ENCODE results near the gene ABHD8.

DNA sequence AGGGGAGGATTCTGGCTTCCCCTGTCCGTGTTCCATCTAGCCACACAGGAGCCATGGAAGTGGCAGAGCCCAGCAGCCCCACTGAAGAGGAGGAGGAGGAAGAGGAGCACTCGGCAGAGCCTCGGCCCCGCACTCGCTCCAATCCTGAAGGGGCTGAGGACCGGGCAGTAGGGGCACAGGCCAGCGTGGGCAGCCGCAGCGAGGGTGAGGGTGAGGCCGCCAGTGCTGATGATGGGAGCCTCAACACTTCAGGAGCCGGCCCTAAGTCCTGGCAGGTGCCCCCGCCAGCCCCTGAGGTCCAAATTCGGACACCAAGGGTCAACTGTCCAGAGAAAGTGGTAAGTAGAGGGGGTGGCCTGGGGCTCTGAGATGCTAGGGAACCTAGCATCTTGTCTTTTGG lies 34.5 kb downstream of the ABHD8 start:
- TF ChIP-seq BHLHE40 (IDR thresholded peaks at IDR 0.05; ENCODE audit: low read length) (no peak), NFYB (CRISPR knock-in tag; IDR thresholded peaks at IDR 0.05) (no peak), NFIC (IDR thresholded peaks at IDR 0.05; ENCODE audit: low read length) (no peak), ZNF274 (CRISPR knock-in tag; IDR thresholded peaks at IDR 0.05) (no peak), RXRA (CRISPR knock-in tag; IDR thresholded peaks at IDR 0.05) (no peak), ZNF839 (CRISPR knock-in tag; IDR thresholded peaks at IDR 0.05; ENCODE audit: borderline replicate concordance) (no peak), YY1 (IDR thresholded peaks at IDR 0.05; ENCODE audit: insufficient read depth, insufficient replicate concordance, low read depth, low read length) (no peak), ESRRA (CRISPR knock-in tag; IDR thresholded peaks at IDR 0.05; ENCODE audit: low read depth) (no peak), FOSL1 (CRISPR knock-in tag; IDR thresholded peaks at IDR 0.05; ENCODE audit: borderline replicate concordance) (no peak), SIN3A (IDR thresholded peaks at IDR 0.05; ENCODE audit: borderline replicate concordance, low read depth, low read length) (no peak), ZNF720 (CRISPR knock-in tag; IDR thresholded peaks at IDR 0.05) (no peak)
- TF ChIP-seq, protein P1, sequence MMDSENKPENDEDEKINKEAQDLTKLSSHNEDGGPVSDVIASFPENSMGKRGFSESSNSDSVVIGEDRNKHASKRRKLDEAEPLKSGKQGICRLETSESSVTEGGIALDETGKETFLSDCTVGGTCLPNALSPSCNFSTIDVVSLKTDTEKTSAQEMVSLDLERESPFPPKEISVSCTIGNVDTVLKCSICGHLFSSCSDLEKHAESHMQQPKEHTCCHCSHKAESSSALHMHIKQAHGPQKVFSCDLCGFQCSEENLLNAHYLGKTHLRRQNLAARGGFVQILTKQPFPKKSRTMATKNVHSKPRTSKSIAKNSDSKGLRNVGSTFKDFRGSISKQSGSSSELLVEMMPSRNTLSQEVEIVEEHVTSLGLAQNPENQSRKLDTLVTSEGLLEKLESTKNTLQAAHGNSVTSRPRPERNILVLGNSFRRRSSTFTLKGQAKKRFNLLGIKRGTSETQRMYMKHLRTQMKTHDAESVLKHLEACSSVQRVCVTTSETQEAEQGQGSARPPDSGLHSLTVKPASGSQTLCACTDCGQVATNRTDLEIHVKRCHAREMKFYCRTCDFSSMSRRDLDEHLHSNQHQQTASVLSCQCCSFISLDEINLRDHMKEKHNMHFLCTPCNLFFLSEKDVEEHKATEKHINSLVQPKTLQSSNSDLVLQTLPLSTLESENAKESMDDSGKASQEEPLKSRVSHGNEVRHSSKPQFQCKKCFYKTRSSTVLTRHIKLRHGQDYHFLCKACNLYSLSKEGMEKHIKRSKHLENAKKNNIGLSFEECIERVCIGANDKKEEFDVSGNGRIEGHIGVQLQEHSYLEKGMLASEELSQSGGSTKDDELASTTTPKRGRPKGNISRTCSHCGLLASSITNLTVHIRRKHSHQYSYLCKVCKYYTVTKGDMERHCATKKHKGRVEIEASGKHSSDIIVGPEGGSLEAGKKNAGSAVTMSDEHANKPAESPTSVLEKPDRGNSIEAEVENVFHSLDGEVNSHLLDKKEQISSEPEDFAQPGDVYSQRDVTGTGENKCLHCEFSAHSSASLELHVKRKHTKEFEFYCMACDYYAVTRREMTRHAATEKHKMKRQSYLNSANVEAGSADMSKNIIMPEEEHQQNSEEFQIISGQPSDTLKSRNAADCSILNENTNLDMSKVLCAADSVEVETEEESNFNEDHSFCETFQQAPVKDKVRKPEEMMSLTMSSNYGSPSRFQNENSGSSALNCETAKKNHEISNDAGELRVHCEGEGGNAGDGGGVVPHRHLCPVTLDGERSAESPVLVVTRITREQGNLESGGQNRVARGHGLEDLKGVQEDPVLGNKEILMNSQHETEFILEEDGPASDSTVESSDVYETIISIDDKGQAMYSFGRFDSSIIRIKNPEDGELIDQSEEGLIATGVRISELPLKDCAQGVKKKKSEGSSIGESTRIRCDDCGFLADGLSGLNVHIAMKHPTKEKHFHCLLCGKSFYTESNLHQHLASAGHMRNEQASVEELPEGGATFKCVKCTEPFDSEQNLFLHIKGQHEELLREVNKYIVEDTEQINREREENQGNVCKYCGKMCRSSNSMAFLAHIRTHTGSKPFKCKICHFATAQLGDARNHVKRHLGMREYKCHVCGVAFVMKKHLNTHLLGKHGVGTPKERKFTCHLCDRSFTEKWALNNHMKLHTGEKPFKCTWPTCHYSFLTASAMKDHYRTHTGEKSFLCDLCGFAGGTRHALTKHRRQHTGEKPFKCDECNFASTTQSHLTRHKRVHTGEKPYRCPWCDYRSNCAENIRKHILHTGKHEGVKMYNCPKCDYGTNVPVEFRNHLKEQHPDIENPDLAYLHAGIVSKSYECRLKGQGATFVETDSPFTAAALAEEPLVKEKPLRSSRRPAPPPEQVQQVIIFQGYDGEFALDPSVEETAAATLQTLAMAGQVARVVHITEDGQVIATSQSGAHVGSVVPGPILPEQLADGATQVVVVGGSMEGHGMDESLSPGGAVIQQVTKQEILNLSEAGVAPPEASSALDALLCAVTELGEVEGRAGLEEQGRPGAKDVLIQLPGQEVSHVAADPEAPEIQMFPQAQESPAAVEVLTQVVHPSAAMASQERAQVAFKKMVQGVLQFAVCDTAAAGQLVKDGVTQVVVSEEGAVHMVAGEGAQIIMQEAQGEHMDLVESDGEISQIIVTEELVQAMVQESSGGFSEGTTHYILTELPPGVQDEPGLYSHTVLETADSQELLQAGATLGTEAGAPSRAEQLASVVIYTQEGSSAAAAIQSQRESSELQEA (CRISPR knock-in tag; IDR thresholded peaks at IDR 0.05; ENCODE audit: not compliant biosample characterization): no peak
- TF ChIP-seq, protein P2, sequence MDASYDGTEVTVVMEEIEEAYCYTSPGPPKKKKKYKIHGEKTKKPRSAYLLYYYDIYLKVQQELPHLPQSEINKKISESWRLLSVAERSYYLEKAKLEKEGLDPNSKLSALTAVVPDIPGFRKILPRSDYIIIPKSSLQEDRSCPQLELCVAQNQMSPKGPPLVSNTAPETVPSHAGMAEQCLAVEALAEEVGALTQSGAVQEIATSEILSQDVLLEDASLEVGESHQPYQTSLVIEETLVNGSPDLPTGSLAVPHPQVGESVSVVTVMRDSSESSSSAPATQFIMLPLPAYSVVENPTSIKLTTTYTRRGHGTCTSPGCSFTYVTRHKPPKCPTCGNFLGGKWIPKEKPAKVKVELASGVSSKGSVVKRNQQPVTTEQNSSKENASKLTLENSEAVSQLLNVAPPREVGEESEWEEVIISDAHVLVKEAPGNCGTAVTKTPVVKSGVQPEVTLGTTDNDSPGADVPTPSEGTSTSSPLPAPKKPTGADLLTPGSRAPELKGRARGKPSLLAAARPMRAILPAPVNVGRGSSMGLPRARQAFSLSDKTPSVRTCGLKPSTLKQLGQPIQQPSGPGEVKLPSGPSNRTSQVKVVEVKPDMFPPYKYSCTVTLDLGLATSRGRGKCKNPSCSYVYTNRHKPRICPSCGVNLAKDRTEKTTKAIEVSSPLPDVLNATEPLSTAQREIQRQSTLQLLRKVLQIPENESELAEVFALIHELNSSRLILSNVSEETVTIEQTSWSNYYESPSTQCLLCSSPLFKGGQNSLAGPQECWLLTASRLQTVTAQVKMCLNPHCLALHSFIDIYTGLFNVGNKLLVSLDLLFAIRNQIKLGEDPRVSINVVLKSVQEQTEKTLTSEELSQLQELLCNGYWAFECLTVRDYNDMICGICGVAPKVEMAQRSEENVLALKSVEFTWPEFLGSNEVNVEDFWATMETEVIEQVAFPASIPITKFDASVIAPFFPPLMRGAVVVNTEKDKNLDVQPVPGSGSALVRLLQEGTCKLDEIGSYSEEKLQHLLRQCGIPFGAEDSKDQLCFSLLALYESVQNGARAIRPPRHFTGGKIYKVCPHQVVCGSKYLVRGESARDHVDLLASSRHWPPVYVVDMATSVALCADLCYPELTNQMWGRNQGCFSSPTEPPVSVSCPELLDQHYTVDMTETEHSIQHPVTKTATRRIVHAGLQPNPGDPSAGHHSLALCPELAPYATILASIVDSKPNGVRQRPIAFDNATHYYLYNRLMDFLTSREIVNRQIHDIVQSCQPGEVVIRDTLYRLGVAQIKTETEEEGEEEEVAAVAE (CRISPR knock-in tag; IDR thresholded peaks at IDR 0.05; ENCODE audit: borderline replicate concordance): no peak
- TF ChIP-seq, protein P3, sequence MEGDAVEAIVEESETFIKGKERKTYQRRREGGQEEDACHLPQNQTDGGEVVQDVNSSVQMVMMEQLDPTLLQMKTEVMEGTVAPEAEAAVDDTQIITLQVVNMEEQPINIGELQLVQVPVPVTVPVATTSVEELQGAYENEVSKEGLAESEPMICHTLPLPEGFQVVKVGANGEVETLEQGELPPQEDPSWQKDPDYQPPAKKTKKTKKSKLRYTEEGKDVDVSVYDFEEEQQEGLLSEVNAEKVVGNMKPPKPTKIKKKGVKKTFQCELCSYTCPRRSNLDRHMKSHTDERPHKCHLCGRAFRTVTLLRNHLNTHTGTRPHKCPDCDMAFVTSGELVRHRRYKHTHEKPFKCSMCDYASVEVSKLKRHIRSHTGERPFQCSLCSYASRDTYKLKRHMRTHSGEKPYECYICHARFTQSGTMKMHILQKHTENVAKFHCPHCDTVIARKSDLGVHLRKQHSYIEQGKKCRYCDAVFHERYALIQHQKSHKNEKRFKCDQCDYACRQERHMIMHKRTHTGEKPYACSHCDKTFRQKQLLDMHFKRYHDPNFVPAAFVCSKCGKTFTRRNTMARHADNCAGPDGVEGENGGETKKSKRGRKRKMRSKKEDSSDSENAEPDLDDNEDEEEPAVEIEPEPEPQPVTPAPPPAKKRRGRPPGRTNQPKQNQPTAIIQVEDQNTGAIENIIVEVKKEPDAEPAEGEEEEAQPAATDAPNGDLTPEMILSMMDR (CRISPR knock-in tag; IDR thresholded peaks at IDR 0.05): no peak
